ENCODE measurements around the gene TIPRL.

- TF ChIP-seq CTCF (IDR thresholded peaks at IDR 0.05; ENCODE audit: poor library complexity) = no peak
- TF ChIP-seq EZH2 (IDR thresholded peaks at IDR 0.05; ENCODE audit: borderline replicate concordance) = no peak
- no peak for TF ChIP-seq EZH2phosphoT487 (IDR thresholded peaks at IDR 0.05; ENCODE audit: low read depth, severe bottlenecking, unreplicated experiment)
Measured at GRCh38 chr1:168148916-168149315, 29.8 kb upstream of the TIPRL start.
